IPS DF 6.9 (cell line): Measurements from ENCODE around the gene YEATS2.

Source experiments
- DNase-seq: peaks from one replicate; pipeline ENCODE4 v3.0.0-alpha.2; 2013; ENCODE audit warnings: low read depth, low spot score
- H3K27ac ChIP-seq: one replicate; pipeline ENCODE4 v1.5.1; 2013; ENCODE audit warnings: low read length, control low read depth
- H3K27me3 ChIP-seq: 2 replicates; pipeline ENCODE4 v1.6.1; 2013; ENCODE audit warnings: mild to moderate bottlenecking, low read length; ENCODE audit not compliant: control insufficient read depth, insufficient read depth
- H3K36me3 ChIP-seq: 2 replicates; pipeline ENCODE4 v1.6.1; 2013; ENCODE audit warnings: low read length; ENCODE audit not compliant: control insufficient read depth, insufficient read depth
- H3K4me1 ChIP-seq: 2 replicates; pipeline ENCODE4 v1.6.1; 2013; ENCODE audit warnings: low read length; ENCODE audit not compliant: control insufficient read depth, insufficient read depth
- H3K4me3 ChIP-seq: 2 replicates; pipeline ENCODE4 v1.5.1; 2013; ENCODE audit warnings: mild to moderate bottlenecking, low read length
- H3K9me3 ChIP-seq: 2 replicates; pipeline ENCODE4 v1.6.1; 2013; ENCODE audit warnings: low read length, inconsistent platforms; ENCODE audit not compliant: control insufficient read depth, insufficient read depth
- WGBS: extraction: QIAGEN DNeasy Blood & Tissue Kit; methylation state at CpG from one replicate; pipeline ENCODE4 v1.1.7; 2013; ENCODE audit warnings: mixed read lengths, missing lambda C conversion rate; ENCODE audit not compliant: insufficient read length, insufficient coverage; 5-methylcytosine and 5-hydroxymethylcytosine counted together

The YEATS2 gene

DNA sequence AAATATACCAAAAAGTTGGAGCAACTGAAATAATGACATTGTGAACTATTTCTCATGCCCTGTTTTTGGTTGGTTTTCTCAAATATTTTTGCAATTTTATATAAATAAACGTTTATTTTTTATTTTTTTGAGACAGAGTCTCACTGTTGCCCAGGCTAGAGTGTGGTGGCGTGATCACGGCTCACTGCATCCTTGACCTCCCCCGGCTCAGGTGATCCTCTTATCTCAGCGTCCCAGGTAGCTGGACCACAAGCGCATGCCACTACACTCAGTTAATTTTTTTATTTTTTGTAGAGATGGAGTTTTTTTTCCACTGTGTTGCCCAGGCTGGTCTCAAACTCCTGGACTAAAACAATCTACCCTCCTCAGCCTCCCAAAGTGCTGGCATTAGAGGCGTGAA lies 45.6 kb downstream of the YEATS2 start:
- Histone ChIP-seq H3K27ac (no peak overlapping the region), H3K4me1 (peaks cover 3% of the 10 kb centered on the region; the same call in 1 of the 2 replicates), H3K36me3 (peaks cover 8% of the 10 kb centered on the region; the same call in 1 of the 2 replicates), H3K4me3 (no peak overlapping the region), H3K9me3 (no peaks in the 10 kb centered on the region), H3K27me3 (no peaks in the 10 kb centered on the region)
- no CpG with 5 or more reads among the region's 7 CpGs for WGBS
- DNase-seq: no peak

DNA sequence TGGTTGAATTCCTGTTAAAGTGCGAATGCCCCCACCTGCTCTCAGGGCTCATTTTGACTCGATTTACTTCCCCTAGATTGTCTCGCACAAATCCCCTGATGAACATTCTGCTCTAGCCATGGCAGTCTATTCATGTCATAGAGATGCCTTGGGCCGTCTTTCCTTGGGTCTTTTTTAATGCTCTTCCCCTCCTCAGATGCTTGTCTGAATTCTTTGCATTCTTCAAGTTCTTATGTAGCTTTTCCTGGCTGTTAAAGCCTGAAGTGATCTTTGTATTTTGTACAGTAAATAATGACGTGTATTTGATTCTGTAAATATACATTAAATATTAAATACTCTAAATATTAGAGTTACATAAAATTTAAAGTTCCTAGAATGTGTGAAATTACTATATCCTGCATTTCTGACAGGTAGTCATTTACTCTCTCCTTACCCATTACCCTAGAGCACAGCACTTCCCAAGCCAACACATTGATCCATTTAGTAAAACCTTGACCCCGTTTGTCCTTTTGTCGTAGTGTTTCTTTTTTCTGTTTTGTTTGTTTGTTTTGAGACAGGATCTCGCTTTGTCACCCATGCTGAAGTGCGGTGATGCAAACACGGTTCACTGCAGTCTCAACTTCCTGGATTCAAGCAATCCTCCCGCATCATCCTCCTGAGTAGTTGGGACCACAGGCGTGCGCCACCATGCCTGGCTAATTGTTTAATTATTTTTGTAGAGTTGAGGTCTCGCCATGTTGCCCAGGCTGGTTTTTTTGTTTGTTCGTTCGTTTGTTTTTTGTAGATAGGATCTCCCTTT lies 47.9 kb downstream of the YEATS2 start:
- no CpG with 5 or more reads among the region's 16 CpGs for WGBS
- Histone ChIP-seq H3K9me3 (no peaks in the 10 kb centered on the region), H3K27me3 (no peaks in the 10 kb centered on the region), H3K27ac (no peak overlapping the region), H3K4me3 (no peak overlapping the region), H3K36me3 (peaks cover 7% of the 10 kb centered on the region; the same call in 1 of the 2 replicates), H3K4me1 (peaks cover 3% of the 10 kb centered on the region; the same call in 1 of the 2 replicates)
- DNase-seq: peak; percentile 11

DNA sequence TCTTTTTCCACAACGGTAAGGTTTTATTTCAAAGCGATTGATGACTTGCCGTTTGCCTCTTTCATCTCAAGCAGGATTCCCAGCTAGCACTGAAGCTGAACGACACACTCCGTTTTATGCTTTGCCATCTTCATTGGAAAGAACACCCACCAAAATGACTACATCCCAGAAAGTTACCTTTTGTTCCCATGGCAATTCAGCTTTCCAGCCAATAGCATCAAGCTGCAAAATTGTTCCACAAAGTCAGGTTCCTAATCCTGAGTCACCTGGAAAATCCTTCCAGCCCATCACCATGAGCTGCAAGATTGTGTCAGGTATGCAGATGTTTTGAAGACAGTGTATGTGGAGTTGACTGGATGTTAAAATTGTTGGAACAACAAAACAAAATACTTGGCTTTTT lies 56.5 kb downstream of the YEATS2 start:
- Histone ChIP-seq H3K27me3 (no peaks in the 10 kb centered on the region), H3K9me3 (no peaks in the 10 kb centered on the region), H3K4me3 (no peak overlapping the region), H3K4me1 (no peaks in the 10 kb centered on the region), H3K36me3 (peaks cover 15% of the 10 kb centered on the region; the same call in 1 of the 2 replicates), H3K27ac (no peak overlapping the region)
- WGBS: no CpG with 5 or more reads among the region's 5 CpGs
- DNase-seq: no peak

DNA sequence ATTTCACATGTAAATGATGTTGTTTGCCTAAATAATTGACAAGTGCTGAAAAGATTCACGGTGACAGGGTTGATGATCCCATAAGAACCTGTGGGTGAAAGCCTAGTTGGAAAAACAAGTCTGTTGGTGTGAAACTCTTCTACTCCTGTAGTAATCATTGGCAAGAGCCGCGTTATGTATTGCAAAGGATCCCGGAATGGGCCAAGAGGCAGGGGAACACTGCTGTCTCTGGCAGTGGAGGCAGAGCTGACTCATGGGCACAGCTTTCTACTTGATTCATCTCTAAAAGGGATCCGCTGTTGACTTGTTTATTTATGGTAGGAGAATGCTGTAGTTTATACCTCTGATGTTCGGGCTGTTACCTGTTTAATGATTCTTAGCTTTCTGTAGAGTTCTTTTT lies 64.7 kb downstream of the YEATS2 start:
- Histone ChIP-seq H3K36me3 (peaks cover 18% of the 10 kb centered on the region; the same call in 1 of the 2 replicates), H3K27me3 (no peaks in the 10 kb centered on the region), H3K4me1 (no peaks in the 10 kb centered on the region), H3K27ac (no peak overlapping the region), H3K9me3 (no peaks in the 10 kb centered on the region), H3K4me3 (no peak overlapping the region)
- WGBS: no CpG with 5 or more reads among the region's 6 CpGs
- DNase-seq: no peak

DNA sequence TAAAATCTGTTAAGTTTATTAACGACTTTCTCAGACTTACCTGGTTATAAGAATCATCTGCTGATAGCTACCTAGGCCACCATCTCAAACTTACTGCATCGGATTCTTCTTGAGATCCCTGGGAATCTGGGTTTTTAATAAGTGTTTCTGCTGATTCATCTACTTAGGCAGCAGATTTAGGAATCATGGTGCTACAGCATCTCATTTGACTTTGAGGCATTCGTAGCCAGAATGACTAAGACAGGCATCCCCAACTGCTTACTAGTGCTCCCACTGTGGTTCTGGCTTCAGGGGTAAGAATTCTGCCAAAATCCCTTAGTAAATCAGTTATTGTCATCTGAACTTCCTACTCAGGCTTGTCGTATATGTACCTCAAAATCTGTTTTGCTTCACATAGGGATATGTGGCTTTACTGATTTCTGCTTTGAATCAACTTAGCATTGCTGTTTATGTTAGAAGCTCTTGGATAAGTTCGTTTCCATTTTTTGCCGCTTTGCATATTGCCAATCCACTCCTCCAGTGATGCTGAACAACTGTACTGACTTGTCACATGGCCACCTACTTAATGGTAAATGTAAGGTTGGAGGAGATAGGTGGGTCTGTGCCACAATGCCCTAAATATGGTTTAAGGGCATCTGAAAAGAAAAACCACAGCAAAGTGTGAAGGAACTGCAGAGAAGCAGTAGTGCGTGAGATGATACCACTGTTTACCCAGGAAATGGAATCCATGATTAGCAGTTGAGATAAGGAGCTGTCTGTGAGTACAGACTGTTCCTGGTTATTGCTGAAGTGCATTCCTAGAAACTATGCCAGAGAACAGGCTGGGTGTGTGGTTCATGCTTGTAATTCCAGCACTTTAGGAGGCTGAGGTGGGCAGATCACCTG lies 67.5 kb downstream of the YEATS2 start:
- WGBS: no CpG with 5 or more reads among the region's 7 CpGs
- no peaks in the 10 kb centered on the region for H3K4me1 ChIP-seq
- no peaks in the 10 kb centered on the region for H3K27me3 ChIP-seq
- H3K4me3 ChIP-seq: no peak overlapping the region
- DNase-seq: no peak
- no peak overlapping the region for H3K27ac ChIP-seq
- H3K36me3 ChIP-seq: peaks cover 19% of the 10 kb centered on the region; the same call in 1 of the 2 replicates
- no peaks in the 10 kb centered on the region for H3K9me3 ChIP-seq

DNA sequence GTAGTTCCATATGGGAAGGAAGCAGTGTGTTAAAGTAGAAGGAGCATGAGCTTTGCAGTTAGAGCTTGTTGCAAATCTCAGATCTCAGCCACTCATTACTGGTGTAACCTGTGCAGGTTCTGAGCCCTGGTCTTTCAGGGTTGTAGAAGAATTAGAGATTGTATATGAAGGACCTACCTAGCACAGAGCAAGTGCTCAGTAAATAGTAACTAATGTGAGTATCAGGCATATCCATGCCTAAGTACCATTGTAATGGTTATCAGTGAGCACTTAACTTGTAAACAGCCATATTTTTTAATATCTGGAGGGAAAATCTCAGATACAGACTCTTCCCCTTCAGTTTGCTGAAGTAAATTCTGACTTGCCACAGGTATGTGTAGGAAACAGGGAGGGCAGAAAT lies 68.5 kb downstream of the YEATS2 start:
- Histone ChIP-seq H3K36me3 (peaks cover 19% of the 10 kb centered on the region; the same call in 1 of the 2 replicates), H3K27ac (no peak overlapping the region), H3K9me3 (no peaks in the 10 kb centered on the region), H3K4me1 (no peaks in the 10 kb centered on the region), H3K27me3 (no peaks in the 10 kb centered on the region), H3K4me3 (no peak overlapping the region)
- no peak for DNase-seq

DNA sequence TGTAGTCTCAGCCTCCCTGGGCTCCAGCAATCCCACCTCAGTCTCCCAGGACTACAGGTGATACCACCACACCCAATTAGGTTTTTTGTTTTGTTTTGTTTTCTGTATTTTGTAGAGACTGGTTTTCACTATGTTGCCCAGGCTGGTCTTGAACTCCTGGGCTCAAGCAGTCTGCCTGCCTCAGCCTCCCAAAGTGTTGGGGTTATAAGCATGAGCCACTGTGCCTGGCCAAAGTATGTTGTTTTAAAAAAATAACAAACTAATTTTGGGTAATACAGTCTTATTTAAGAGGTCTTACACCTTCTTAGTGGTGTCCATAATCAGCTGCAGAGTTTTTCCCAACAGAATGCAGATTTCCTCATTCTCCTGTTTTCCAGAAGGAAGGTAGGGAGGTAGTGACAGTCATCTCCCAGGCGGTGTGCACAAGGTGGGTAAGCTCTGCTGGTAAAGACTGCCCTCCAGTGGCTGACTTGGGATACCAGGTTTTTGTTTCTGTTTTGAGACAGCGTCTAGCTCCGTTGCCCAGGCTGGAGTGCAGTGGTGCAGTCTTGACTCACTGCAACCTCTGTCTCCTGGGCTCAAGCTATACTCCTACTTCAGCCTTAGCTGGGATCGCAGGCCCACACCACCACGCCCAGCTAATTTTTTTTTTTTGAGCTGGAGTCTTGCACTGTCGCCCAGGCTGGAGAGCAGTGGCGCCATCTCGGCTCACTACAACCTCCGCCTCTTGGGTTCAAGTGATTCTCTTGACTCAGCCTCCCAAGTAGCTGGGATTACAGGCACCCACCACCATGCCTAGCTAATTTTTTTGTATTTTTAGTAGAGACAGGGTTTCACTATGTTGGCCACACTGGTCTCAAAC lies 69.4 kb downstream of the YEATS2 start:
- peaks cover 12% of the 10 kb centered on the region for H3K36me3 ChIP-seq

DNA sequence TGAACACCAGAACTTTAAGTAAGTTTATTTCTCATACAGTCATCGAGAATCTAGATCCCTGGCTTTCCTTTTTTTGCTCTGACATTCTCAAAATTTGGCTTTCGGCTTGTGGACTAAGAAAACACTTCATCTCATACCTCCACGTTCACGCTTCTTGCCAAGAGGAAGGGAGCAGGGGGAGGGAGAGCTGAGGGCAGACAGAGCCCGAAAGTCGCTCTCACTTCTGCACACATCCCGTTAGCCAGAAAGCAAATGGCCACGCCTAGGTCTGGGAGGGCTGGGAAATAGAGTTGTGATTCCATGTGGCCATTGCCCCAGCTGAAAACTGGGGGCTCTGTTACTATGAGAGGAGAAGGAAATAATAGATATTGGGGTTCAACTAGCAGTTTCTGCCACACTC lies 70.5 kb downstream of the YEATS2 start:
- Histone ChIP-seq H3K27ac (no peak overlapping the region), H3K9me3 (no peaks in the 10 kb centered on the region), H3K4me3 (no peak overlapping the region), H3K36me3 (peaks cover 10% of the 10 kb centered on the region), H3K4me1 (no peaks in the 10 kb centered on the region), H3K27me3 (no peaks in the 10 kb centered on the region)
- WGBS: no CpG with 5 or more reads among the region's 8 CpGs
- DNase-seq: no peak

More for the DNA sequence above, 69.4 kb downstream of the YEATS2 start:
- no peaks in the 10 kb centered on the region for H3K9me3 ChIP-seq
- WGBS: no CpG with 5 or more reads among the region's 9 CpGs
- H3K27me3 ChIP-seq: no peaks in the 10 kb centered on the region
- H3K4me1 ChIP-seq: no peaks in the 10 kb centered on the region
- DNase-seq: peak; percentile 52
- no peak overlapping the region for H3K4me3 ChIP-seq
- H3K27ac ChIP-seq: no peak overlapping the region

DNA sequence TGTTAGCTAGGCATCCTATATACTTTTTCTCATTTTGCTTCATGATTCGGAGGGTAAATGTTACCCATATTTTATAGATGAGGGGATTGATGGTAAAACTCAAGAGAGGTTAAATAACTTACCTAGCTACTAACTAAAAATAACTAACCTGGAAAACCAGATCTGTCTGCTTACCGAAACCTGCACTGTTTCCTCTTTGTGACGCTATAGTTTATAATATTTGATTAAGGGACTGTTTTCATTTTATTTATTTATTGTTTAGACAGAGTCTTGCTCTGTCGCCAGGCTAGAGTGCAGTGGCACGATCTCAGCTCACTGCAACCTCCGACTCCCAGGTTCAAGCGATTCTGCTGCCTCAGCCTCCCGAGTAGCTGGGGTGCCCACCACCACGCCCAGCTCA lies 71.9 kb downstream of the YEATS2 start:
- Histone ChIP-seq H3K4me3 (no peak overlapping the region), H3K27ac (no peak overlapping the region), H3K4me1 (no peaks in the 10 kb centered on the region), H3K27me3 (no peaks in the 10 kb centered on the region), H3K9me3 (no peaks in the 10 kb centered on the region), H3K36me3 (peaks cover 18% of the 10 kb centered on the region)
- DNase-seq: no peak
- WGBS: no CpG with 5 or more reads among the region's 9 CpGs

DNA sequence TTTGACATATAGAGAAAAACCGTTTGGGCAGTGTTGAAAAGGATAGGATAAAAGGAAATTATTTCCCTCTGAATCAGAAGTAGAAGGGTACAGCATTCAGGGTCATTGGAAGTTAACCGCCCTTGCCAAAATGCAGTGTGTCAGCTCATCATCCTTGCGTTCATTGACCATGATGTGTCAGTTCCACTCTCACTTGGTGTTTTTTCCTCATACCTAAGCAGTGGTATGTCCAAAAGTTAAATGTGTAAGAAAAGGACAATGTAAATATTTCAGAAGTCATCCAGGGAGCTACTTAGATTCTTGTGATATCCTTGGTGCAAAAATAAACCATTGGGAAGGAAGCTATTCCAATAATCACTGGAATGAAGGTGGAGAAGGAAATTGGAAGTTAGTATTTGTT lies 77.0 kb downstream of the YEATS2 start:
- H3K27ac ChIP-seq: no peak overlapping the region
- no peak overlapping the region for H3K4me3 ChIP-seq
- no CpG with 5 or more reads among the region's 3 CpGs for WGBS
- H3K27me3 ChIP-seq: no peaks in the 10 kb centered on the region
- no peaks in the 10 kb centered on the region for H3K9me3 ChIP-seq
- no peaks in the 10 kb centered on the region for H3K4me1 ChIP-seq
- peaks cover 26% of the 10 kb centered on the region for H3K36me3 ChIP-seq
- no peak for DNase-seq
